ENCODE results near the gene CGNL1.

CGNL1 gene

DNA sequence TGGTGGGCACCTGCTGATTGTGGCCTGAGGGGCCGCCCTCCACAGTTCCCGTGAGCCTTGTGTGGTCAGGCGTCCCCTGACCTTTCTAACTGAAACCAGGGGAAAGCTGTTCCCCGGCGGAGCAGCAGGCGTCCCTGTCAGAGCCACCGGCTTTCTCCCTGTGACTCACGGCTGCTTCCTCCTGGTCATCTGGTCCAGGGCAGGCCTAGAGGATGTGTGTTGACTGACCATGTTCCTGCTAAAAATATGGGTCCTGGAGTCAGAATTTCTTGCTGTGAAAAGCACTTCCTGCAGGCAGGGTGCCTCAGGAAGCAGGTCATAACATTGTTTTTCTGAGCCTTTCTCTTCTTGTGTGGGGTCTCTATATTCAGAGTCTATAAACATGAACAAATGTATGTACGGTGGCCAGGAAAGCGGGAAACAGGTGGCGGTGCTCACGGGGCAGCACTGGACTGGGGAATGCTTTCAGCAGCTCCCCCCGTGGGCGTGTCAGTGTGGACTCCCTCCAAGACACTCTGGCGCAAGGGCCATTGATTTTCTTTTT, 38.4 kb upstream of the CGNL1 start:
- WGBS, result 65% methylated on average over 15 of the region's 15 CpGs
- Histone ChIP-seq H3K27ac (ENCODE audit: low read length, poor library complexity, severe bottlenecking) (no peak overlapping the region), H3K18ac (ENCODE audit: low read depth in 1 of 2, low read length in 2 of 2) (no peak overlapping the region), H3K79me1 (replicated peaks; ENCODE audit: low read length, poor library complexity, severe bottlenecking) (no peaks in the 10 kb centered on the region), H3K4me2 (ENCODE audit: low read length, poor library complexity, severe bottlenecking) (no peak overlapping the region), H3K4me1 (ENCODE audit: control insufficient read depth, insufficient read depth, low read depth, low read length) (peaks cover 25% of the 10 kb centered on the region), H3K36me3 (ENCODE audit: control insufficient read depth in 1 of 2, insufficient read depth in 2 of 2, low read depth in 1 of 2, low read length in 2 of 2) (no peaks in the 10 kb centered on the region), H2BK12ac (ENCODE audit: low read length in 2 of 2) (no peak overlapping the region), H3K14ac (ENCODE audit: low read length in 2 of 2) (no peak overlapping the region), H3K9me3 (ENCODE audit: control insufficient read depth, low read length) (no peaks in the 10 kb centered on the region), H3K27me3 (ENCODE audit: control insufficient read depth in 1 of 2, insufficient read depth in 1 of 2, low read length in 2 of 2) (peaks cover 0 to 4% of the 10 kb centered on the region in 2 experiments), H4K8ac (ENCODE audit: low read length) (no peak overlapping the region), H2BK15ac (ENCODE audit: low read depth, poor library complexity, severe bottlenecking) (no peak overlapping the region), H4K91ac (ENCODE audit: low read length) (no peak overlapping the region), H2AFZ (ENCODE audit: low read depth, low read length) (no peak overlapping the region), H3K9ac (ENCODE audit: low read length) (no peak overlapping the region), H3K23ac (ENCODE audit: low read length in 2 of 2) (no peak overlapping the region), H2BK120ac (ENCODE audit: low read depth, low read length) (no peak overlapping the region), H3K4ac (ENCODE audit: low read depth in 1 of 2, low read length in 2 of 2) (no peak overlapping the region), H3K4me3 (ENCODE audit: insufficient read depth in 1 of 2, low read depth in 1 of 2, low read length in 2 of 2) (no peak overlapping the region), H2BK5ac (ENCODE audit: low read depth, low read length, poor library complexity, severe bottlenecking) (no peak overlapping the region), H2AK5ac (ENCODE audit: low read length, severe bottlenecking) (peak overlapping the region; percentile 20)
- peak; percentile 58 for DNase-seq

DNA sequence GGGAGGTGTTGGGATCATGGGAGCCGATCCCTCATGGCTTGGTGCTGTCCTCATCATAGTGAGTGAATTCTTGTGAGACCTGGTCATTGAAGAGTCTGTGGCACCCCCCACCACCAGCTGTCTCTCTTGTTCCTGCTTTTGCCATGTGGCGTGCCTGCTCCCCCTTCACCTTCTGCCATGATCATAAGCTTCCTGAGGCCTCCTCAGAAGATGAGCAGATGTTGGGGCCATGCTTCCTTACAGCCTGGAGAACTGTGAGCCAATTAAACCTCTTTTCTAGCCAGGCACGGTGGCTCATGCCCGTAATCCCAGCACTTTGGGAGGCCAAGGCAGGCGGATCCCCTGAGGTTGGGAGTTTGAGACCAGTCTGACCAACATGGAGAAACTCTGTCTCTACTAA, 37.0 kb upstream of the CGNL1 start:
- WGBS, result 96% methylated on average over 5 of the region's 5 CpGs
- no peak overlapping the region for H3K18ac ChIP-seq (ENCODE audit: low read depth in 1 of 2, low read length in 2 of 2)

DNA sequence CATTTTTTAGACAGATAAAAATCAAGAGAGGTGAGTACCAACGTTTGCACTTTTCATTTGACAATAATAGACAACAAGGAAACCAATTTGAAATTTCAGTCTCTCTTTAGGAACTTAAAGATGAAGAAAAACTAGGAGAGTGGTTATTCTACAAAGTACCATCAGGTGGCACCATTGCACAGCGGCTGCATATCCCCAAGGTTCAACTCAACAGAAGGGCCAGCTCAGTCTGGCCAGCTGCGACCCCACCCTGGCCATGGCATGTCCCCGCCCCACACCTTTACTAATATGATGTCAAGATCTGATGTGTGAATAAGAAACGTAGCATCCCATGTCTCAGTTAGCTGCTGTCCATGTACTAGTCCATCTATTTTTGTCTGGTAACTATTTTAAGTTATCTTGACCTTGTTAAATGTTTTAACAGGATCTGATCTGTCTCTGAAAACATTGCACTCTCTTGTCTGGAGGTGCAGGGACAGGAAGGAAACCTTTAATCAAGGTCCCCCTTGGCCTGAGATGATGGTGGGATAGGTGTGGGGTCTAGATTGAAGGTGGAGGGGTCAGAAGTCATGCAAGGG, 35.5 kb upstream of the CGNL1 start:
- 0% methylated on average over 2 of the region's 5 CpGs for WGBS

More for the DNA sequence above, 37.0 kb upstream of the CGNL1 start:
- no peak overlapping the region for H4K91ac ChIP-seq (ENCODE audit: low read length)
- no peak overlapping the region for H3K4ac ChIP-seq (ENCODE audit: low read depth in 1 of 2, low read length in 2 of 2)
- no peak overlapping the region for H3K4me2 ChIP-seq (ENCODE audit: low read length, poor library complexity, severe bottlenecking)
- no peak overlapping the region for H2BK15ac ChIP-seq (ENCODE audit: low read depth, poor library complexity, severe bottlenecking)
- H3K27me3 ChIP-seq (ENCODE audit: control insufficient read depth in 1 of 2, insufficient read depth in 1 of 2, low read length in 2 of 2), result peaks cover 0 to 4% of the 10 kb centered on the region in 2 experiments
- H3K14ac ChIP-seq (ENCODE audit: low read length in 2 of 2), result no peak overlapping the region
- H3K36me3 ChIP-seq (ENCODE audit: control insufficient read depth in 1 of 2, insufficient read depth in 2 of 2, low read depth in 1 of 2, low read length in 2 of 2), result no peaks in the 10 kb centered on the region
- no peak overlapping the region for H2BK12ac ChIP-seq (ENCODE audit: low read length in 2 of 2)
- H3K23ac ChIP-seq (ENCODE audit: low read length in 2 of 2), result no peak overlapping the region
- peak overlapping the region; percentile 45 for H2AK5ac ChIP-seq (ENCODE audit: low read length, severe bottlenecking)
- H3K9ac ChIP-seq (ENCODE audit: low read length), result no peak overlapping the region
- no peak overlapping the region for H2BK120ac ChIP-seq (ENCODE audit: low read depth, low read length)
- no peak overlapping the region for H2BK5ac ChIP-seq (ENCODE audit: low read depth, low read length, poor library complexity, severe bottlenecking)
- H3K4me1 ChIP-seq (ENCODE audit: control insufficient read depth, insufficient read depth, low read depth, low read length), result peaks cover 20% of the 10 kb centered on the region
- H3K27ac ChIP-seq (ENCODE audit: low read length, poor library complexity, severe bottlenecking), result no peak overlapping the region
- DNase-seq, result no peak
- H3K9me3 ChIP-seq (ENCODE audit: control insufficient read depth, low read length), result no peaks in the 10 kb centered on the region
- H2AFZ ChIP-seq (ENCODE audit: low read depth, low read length), result no peak overlapping the region
- H3K4me3 ChIP-seq (ENCODE audit: insufficient read depth in 1 of 2, low read depth in 1 of 2, low read length in 2 of 2), result no peak overlapping the region
- no peaks in the 10 kb centered on the region for H3K79me1 ChIP-seq (replicated peaks; ENCODE audit: low read length, poor library complexity, severe bottlenecking)
- no peak overlapping the region for H4K8ac ChIP-seq (ENCODE audit: low read length)

DNA sequence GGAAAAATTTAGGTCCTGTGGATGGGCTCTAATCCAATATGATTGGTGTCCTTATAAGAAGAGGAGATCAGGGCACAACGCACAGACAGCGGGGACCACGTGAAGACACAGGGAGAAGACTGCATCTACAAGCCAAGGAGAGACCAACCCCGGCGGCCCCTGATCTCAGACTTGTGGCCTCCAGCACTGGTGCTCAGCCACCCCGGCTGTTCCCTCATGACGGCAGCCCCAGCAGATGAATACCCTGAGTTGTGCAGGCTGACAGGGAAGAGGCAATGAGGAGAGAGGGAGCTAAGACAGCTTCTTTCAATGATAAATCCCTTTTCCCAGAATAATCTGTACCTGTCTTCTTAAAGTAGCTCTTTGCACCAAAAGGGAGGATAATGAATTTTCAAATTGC, 33.3 kb upstream of the CGNL1 start:
- H2BK120ac ChIP-seq (ENCODE audit: low read depth, low read length), result no peak overlapping the region
- H3K4me1 ChIP-seq (ENCODE audit: control insufficient read depth, insufficient read depth, low read depth, low read length), result peaks cover 11% of the 10 kb centered on the region
- H2AFZ ChIP-seq (ENCODE audit: low read depth, low read length), result no peak overlapping the region
- H2AK5ac ChIP-seq (ENCODE audit: low read length, severe bottlenecking), result no peak overlapping the region
- H3K36me3 ChIP-seq (ENCODE audit: control insufficient read depth in 1 of 2, insufficient read depth in 2 of 2, low read depth in 1 of 2, low read length in 2 of 2), result no peaks in the 10 kb centered on the region
- H4K8ac ChIP-seq (ENCODE audit: low read length), result no peak overlapping the region
- peaks cover 1% of the 10 kb centered on the region for H3K9me3 ChIP-seq (ENCODE audit: control insufficient read depth, low read length)
- H2BK5ac ChIP-seq (ENCODE audit: low read depth, low read length, poor library complexity, severe bottlenecking), result no peak overlapping the region
- H3K23ac ChIP-seq (ENCODE audit: low read length in 2 of 2), result no peak overlapping the region
- H3K14ac ChIP-seq (ENCODE audit: low read length in 2 of 2), result no peak overlapping the region
- no peak overlapping the region for H3K4me3 ChIP-seq (ENCODE audit: insufficient read depth in 1 of 2, low read depth in 1 of 2, low read length in 2 of 2)
- no peak overlapping the region for H3K9ac ChIP-seq (ENCODE audit: low read length)
- no peaks in the 10 kb centered on the region for H3K79me1 ChIP-seq (replicated peaks; ENCODE audit: low read length, poor library complexity, severe bottlenecking)
- no peak overlapping the region for H2BK12ac ChIP-seq (ENCODE audit: low read length in 2 of 2)
- 82% methylated on average over 5 of the region's 7 CpGs for WGBS
- H2BK15ac ChIP-seq (ENCODE audit: low read depth, poor library complexity, severe bottlenecking), result no peak overlapping the region
- peaks cover 0 to 4% of the 10 kb centered on the region in 2 experiments for H3K27me3 ChIP-seq (ENCODE audit: control insufficient read depth in 1 of 2, insufficient read depth in 1 of 2, low read length in 2 of 2)
- H3K18ac ChIP-seq (ENCODE audit: low read depth in 1 of 2, low read length in 2 of 2), result no peak overlapping the region
- DNase-seq, result no peak
- no peak overlapping the region for H4K91ac ChIP-seq (ENCODE audit: low read length)
- H3K4me2 ChIP-seq (ENCODE audit: low read length, poor library complexity, severe bottlenecking), result no peak overlapping the region
- H3K4ac ChIP-seq (ENCODE audit: low read depth in 1 of 2, low read length in 2 of 2), result no peak overlapping the region
- H3K27ac ChIP-seq (ENCODE audit: low read length, poor library complexity, severe bottlenecking), result no peak overlapping the region

More for the DNA sequence above, 35.5 kb upstream of the CGNL1 start:
- Histone ChIP-seq H4K8ac (ENCODE audit: low read length) (no peak overlapping the region), H3K79me1 (replicated peaks; ENCODE audit: low read length, poor library complexity, severe bottlenecking) (no peaks in the 10 kb centered on the region), H3K14ac (ENCODE audit: low read length in 2 of 2) (no peak overlapping the region), H2AK5ac (ENCODE audit: low read length, severe bottlenecking) (peak overlapping the region; percentile 71), H3K4me3 (ENCODE audit: insufficient read depth in 1 of 2, low read depth in 1 of 2, low read length in 2 of 2) (no peak overlapping the region), H3K9me3 (ENCODE audit: control insufficient read depth, low read length) (no peaks in the 10 kb centered on the region), H3K4me1 (ENCODE audit: control insufficient read depth, insufficient read depth, low read depth, low read length) (peaks cover 16% of the 10 kb centered on the region), H2AFZ (ENCODE audit: low read depth, low read length) (no peak overlapping the region), H2BK12ac (ENCODE audit: low read length in 2 of 2) (no peak overlapping the region), H3K4me2 (ENCODE audit: low read length, poor library complexity, severe bottlenecking) (no peak overlapping the region), H3K18ac (ENCODE audit: low read depth in 1 of 2, low read length in 2 of 2) (no peak overlapping the region), H3K36me3 (ENCODE audit: control insufficient read depth in 1 of 2, insufficient read depth in 2 of 2, low read depth in 1 of 2, low read length in 2 of 2) (no peaks in the 10 kb centered on the region), H3K27me3 (ENCODE audit: control insufficient read depth in 1 of 2, insufficient read depth in 1 of 2, low read length in 2 of 2) (peaks cover 0 to 4% of the 10 kb centered on the region in 2 experiments), H3K27ac (ENCODE audit: low read length, poor library complexity, severe bottlenecking) (no peak overlapping the region), H2BK15ac (ENCODE audit: low read depth, poor library complexity, severe bottlenecking) (no peak overlapping the region), H3K9ac (ENCODE audit: low read length) (no peak overlapping the region), H3K23ac (ENCODE audit: low read length in 2 of 2) (no peak overlapping the region), H3K4ac (ENCODE audit: low read depth in 1 of 2, low read length in 2 of 2) (no peak overlapping the region), H2BK120ac (ENCODE audit: low read depth, low read length) (no peak overlapping the region), H4K91ac (ENCODE audit: low read length) (no peak overlapping the region), H2BK5ac (ENCODE audit: low read depth, low read length, poor library complexity, severe bottlenecking) (no peak overlapping the region)
- peak; percentile 61 for DNase-seq
